NB4 (cell line): ENCODE results near the gene FSTL4.

Source experiments
- CTCF ChIP-seq: IDR thresholded peaks from one replicate; pipeline ENCODE4 v1.5.1; 2012; ENCODE audit warnings: low read depth, low read length
- POLR2A ChIP-seq: IDR thresholded peaks from 2 replicates; pipeline ENCODE4 v1.6.1; 2011; ENCODE audit warnings: mild to moderate bottlenecking; ENCODE audit not compliant: insufficient read length; ENCODE audit errors: extremely low read depth

GRCh38 chr5:133200256-133200655 lies 412.1 kb downstream of the FSTL4 start:
- no peak for TF ChIP-seq CTCF
- no peak for TF ChIP-seq POLR2A
